Omental fat pad (tissue), 4 donors: ENCODE measurements around the gene ZFAND2B. TPM values are rescaled to one million over a fixed set of nuclear protein-coding genes. Genes with fewer than 3 reads are reported as not detected.

Source experiments
- ATAC-seq: fragments of 150-250 bp; one replicate; pipeline ENCODE4 v1.9.1; 2016; ENCODE audit warnings: mild to moderate bottlenecking, moderate library complexity; ENCODE audit not compliant: low FRiP score
- DNase-seq: peaks from one replicate; pipeline ENCODE4 v3.0.0-alpha.2; 2019; ENCODE audit warnings: low spot score
- total RNA-seq, 4 donors: library from RNA; depleted of rRNA; stranded (reverse); fragments of >200 nt; gene quantifications; one replicate each; pipeline ENCODE4 v1.1.0, GENCODE V29; 2016
- TF ChIP-seq, protein P1 (sequence below), 3 donors: fragments of 450-650 bp; IDR thresholded peaks; one replicate each; pipeline ENCODE4 v1.5.1; 2016 to 2017; ENCODE audit warnings: antibody characterized with exemption in 3 of 3, mild to moderate bottlenecking in 3 of 3, moderate library complexity in 2 of 3

ZFAND2B gene
- total RNA-seq, 4 donors from 2014 or later = 25.1 to 57.1 (median 40.1) TPM

GRCh38 chr2:219210886-219211362 lies 4.3 kb downstream of the ZFAND2B start:
- TF ChIP-seq, protein P1, sequence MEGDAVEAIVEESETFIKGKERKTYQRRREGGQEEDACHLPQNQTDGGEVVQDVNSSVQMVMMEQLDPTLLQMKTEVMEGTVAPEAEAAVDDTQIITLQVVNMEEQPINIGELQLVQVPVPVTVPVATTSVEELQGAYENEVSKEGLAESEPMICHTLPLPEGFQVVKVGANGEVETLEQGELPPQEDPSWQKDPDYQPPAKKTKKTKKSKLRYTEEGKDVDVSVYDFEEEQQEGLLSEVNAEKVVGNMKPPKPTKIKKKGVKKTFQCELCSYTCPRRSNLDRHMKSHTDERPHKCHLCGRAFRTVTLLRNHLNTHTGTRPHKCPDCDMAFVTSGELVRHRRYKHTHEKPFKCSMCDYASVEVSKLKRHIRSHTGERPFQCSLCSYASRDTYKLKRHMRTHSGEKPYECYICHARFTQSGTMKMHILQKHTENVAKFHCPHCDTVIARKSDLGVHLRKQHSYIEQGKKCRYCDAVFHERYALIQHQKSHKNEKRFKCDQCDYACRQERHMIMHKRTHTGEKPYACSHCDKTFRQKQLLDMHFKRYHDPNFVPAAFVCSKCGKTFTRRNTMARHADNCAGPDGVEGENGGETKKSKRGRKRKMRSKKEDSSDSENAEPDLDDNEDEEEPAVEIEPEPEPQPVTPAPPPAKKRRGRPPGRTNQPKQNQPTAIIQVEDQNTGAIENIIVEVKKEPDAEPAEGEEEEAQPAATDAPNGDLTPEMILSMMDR (IDR thresholded peaks at IDR 0.05) = no peak
- ATAC-seq (no peak), DNase-seq (no peak)

DNA sequence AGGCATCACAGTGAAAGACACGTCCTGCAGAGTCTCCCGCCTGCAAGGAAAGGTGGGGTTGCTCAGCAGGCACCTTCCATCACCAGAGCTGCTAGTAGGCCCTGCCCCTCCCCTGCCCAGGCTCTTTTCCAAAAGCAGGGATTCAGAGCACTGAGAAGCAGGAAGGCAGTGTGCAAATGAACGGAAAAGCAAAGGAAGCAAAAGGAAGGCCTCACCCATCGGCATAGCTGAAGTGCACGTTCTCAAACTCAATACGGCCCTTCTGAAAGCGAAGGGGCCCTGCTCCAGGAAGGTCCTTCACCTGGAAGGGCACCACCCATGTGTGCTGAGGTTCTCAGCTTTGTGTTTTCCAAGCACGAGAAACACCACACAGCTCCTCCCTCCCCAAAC lies 6.4 kb downstream of the ZFAND2B start:
- DNase-seq (no peak), ATAC-seq (no peak)
- TF ChIP-seq, protein P1 (IDR thresholded peaks at IDR 0.05) = no peak

GRCh38 chr2:219213486-219214071 lies 7.0 kb downstream of the ZFAND2B start:
- TF ChIP-seq, protein P1 (IDR thresholded peaks at IDR 0.05) = no peak
- ATAC-seq (no peak), DNase-seq (no peak)

GRCh38 chr2:219214141-219214540 lies 7.6 kb downstream of the ZFAND2B start:
- ATAC-seq (no peak), DNase-seq (no peak)
- TF ChIP-seq, protein P1 (IDR thresholded peaks at IDR 0.05) = no peak

- no peak for DNase-seq
- TF ChIP-seq, protein P1 (IDR thresholded peaks at IDR 0.05) = no peak
- ATAC-seq = no peak
Observed at GRCh38 chr2:219214786-219215185, 8.2 kb downstream of the ZFAND2B start.

DNA sequence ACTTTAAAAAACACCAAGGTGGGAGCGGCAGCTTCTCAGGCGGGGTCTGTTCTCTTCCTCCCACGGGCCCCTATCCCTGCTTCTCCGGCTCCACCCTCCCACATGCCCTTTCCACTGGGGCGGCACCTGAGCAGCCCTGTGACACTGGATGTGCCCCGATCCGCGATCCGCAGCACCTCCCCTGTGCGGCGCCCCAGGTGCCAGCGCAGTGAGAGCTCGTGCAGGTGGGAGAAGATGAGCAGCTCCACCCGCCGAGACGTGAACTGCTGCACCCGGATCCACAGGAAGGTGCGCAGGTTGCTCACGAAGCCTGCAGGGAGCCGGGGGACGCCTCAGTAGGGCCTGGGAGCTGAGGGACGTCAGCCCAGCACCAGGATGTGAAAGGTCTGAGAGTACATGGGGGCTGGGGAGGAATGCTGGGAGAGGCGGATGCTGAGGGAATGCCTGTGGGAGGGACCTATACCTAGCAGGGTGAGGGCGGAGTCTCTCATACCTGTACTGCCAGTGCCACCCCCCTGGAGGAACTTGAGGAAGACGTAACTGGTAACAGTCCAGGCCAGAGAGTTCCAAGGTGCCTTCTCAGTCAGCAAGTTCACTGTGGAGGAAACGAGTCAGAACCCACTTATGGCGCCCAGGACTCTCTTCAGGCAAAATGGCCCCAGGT lies 9.4 kb downstream of the ZFAND2B start:
- no peak for DNase-seq
- ATAC-seq = no peak
- TF ChIP-seq, protein P1 (IDR thresholded peaks at IDR 0.05) = no peak

- TF ChIP-seq, protein P1 (IDR thresholded peaks at IDR 0.05) = no peak
- DNase-seq = no peak
- no peak for ATAC-seq
Observed at GRCh38 chr2:219216535-219216915, 9.9 kb downstream of the ZFAND2B start.
